GM18502 (cell line): Measurements from ENCODE around the gene CDC42BPA.
"Not testable (repeated sequence)": the region's sequence is repeated elsewhere in the genome, so short reads cannot be mapped to it uniquely, and the experiment has no call there.

Source experiments
- ATAC-seq: cut with Tn5 transposase; IDR thresholded peaks from one replicate; pipeline ENCODE4 v1.9.1; 2021; ENCODE audit warnings: mild to moderate bottlenecking; ENCODE audit not compliant: unreplicated experiment, poor library complexity

CDC42BPA gene

GRCh38 chr1:227318016-227318852 is at the start of gene CDC42BPA:
TSS of gene CDC42BPA (minus strand) at chr1:227318492. CDS start at chr1:227317182, 1,310 bp downstream.
- peak; percentile 59 for ATAC-seq

- no peak for ATAC-seq
These were observed 49.7 kb upstream of the CDC42BPA start for GRCh38 chr1:227368009-227368408.

GRCh38 chr1:227365473-227366431 is 47.5 kb upstream of the CDC42BPA start:
- no peak for ATAC-seq

- ATAC-seq = no peak
These were observed 46.4 kb upstream of the CDC42BPA start for GRCh38 chr1:227364657-227365056.

- ATAC-seq = no peak
These were observed 45.5 kb upstream of the CDC42BPA start for GRCh38 chr1:227363825-227364224.

GRCh38 chr1:227362039-227362438 is 43.7 kb upstream of the CDC42BPA start:
- ATAC-seq = no peak

- ATAC-seq = no peak
These were observed 39.6 kb upstream of the CDC42BPA start for GRCh38 chr1:227357927-227358302.

- ATAC-seq = no peak
These were observed 39.1 kb upstream of the CDC42BPA start for GRCh38 chr1:227357171-227357926.

GRCh38 chr1:227356620-227357146 is 38.4 kb upstream of the CDC42BPA start:
- no peak for ATAC-seq

GRCh38 chr1:227355542-227356245 is 37.4 kb upstream of the CDC42BPA start:
- no peak for ATAC-seq

- no peak for ATAC-seq
These were observed 34.9 kb upstream of the CDC42BPA start for GRCh38 chr1:227353186-227353585.

GRCh38 chr1:227352164-227352563 is 33.9 kb upstream of the CDC42BPA start:
- ATAC-seq = not testable (repeated sequence)

- ATAC-seq = no peak
These were observed 33.2 kb upstream of the CDC42BPA start for GRCh38 chr1:227351443-227351842.

- no peak for ATAC-seq
These were observed 31.7 kb upstream of the CDC42BPA start for GRCh38 chr1:227349967-227350366.

GRCh38 chr1:227343727-227344551 is 25.6 kb upstream of the CDC42BPA start:
- ATAC-seq = no peak

- ATAC-seq = no peak
These were observed 24.9 kb upstream of the CDC42BPA start for GRCh38 chr1:227343206-227343605.

- ATAC-seq = no peak
These were observed 24.0 kb upstream of the CDC42BPA start for GRCh38 chr1:227342075-227342829.

GRCh38 chr1:227336136-227336535 is 17.8 kb upstream of the CDC42BPA start:
- not testable (repeated sequence) for ATAC-seq
